SK-N-SH (cell line): Measurements from ENCODE around the gene SV2C. TPM values are rescaled to one million over a fixed set of nuclear protein-coding genes. Genes with fewer than 3 reads are reported as not detected.
A peak's percentile ranks its signal among the peaks of the same experiment; 100 is the strongest.
"Not testable (repeated sequence)": the region's sequence is repeated elsewhere in the genome, so short reads cannot be mapped to it uniquely, and the experiment has no call there.

Experiments used
- CTCF ChIA-PET: fragments of 300-600, 350-600 bp; formaldehyde crosslinking; extraction: SDS; loops from one replicate; lab custom pipeline; 2021; lab: Yijun Ruan, JAX
- POLR2A ChIA-PET: fragments of 350-600 bp; sonication (Branson Sonifier 250); formaldehyde crosslinking; extraction: SDS; loops from one replicate; lab custom pipeline; 2020; ENCODE audit warnings: antibody characterized with exemption, inconsistent platforms; lab: Yijun Ruan, JAX
- DNase-seq: peaks from one replicate; pipeline ENCODE4 v3.0.0; 2012
- H2AFZ ChIP-seq: fragments of 200-600 bp; sonication (generic); 2 replicates; pipeline ENCODE4 v1.8.1; 2016; ENCODE audit warnings: antibody characterized with exemption, mild to moderate bottlenecking, low read depth
- H3F3A ChIP-seq: fragments of 200-600 bp; sonication (generic); replicated peaks from 2 replicates; pipeline ENCODE3; 2016; ENCODE audit warnings: antibody characterized with exemption, mild to moderate bottlenecking; ENCODE audit not compliant: insufficient read depth
- H3K27ac ChIP-seq, 2 experiments: fragments of 200-500 bp in 1 of 2; fragments of 200-600 bp in 1 of 2; sonication (Bioruptor generic) in 1 of 2; sonication (generic), shearing (Covaris generic) in 1 of 2; 2 replicates each; pipeline versions ENCODE4 v1.5.1 to v1.6.1; 2014 to 2016; ENCODE audit warnings: low read depth in 2 of 2, inconsistent platforms in 1 of 2, low read length in 1 of 2, mild to moderate bottlenecking in 1 of 2, mixed read lengths in 1 of 2
- H3K27me3 ChIP-seq: fragments of 200-600 bp; sonication (generic), shearing (Covaris generic); 2 replicates; pipeline ENCODE4 v1.6.1; 2016; ENCODE audit warnings: mixed run types; ENCODE audit not compliant: insufficient read depth
- H3K36me3 ChIP-seq, 2 experiments: fragments of 200-500 bp in 1 of 2; fragments of 200-600 bp in 1 of 2; sonication (Bioruptor generic) in 1 of 2; sonication (generic) in 1 of 2; replicated peaks in 1 of 2; 2 replicates each; pipeline versions ENCODE3 to v1.5.1; 2014 to 2016; ENCODE audit warnings: low read length in 1 of 2, mild to moderate bottlenecking in 1 of 2; ENCODE audit not compliant: insufficient read depth in 2 of 2, control insufficient read depth in 1 of 2
- H3K4me1 ChIP-seq, 2 experiments: fragments of 200-500 bp in 1 of 2; fragments of 200-600 bp in 1 of 2; sonication (Bioruptor generic) in 1 of 2; sonication (generic), shearing (Covaris generic) in 1 of 2; 2 replicates each; pipeline versions ENCODE4 v1.5.1 to v1.6.1; 2014 to 2016; ENCODE audit warnings: low read depth in 1 of 2, low read length in 1 of 2, mixed run types in 1 of 2; ENCODE audit not compliant: insufficient read depth in 2 of 2, control insufficient read depth in 1 of 2
- H3K4me2 ChIP-seq: fragments of 200-600 bp; sonication (generic), shearing (Covaris generic); 2 replicates; pipeline ENCODE4 v1.6.1; 2017; ENCODE audit warnings: mixed run types
- H3K4me3 ChIP-seq, 2 experiments: fragments of 200-500 bp in 1 of 2; fragments of 200-600 bp in 1 of 2; sonication (Bioruptor generic) in 1 of 2; sonication (generic), shearing (Covaris generic) in 1 of 2; 2 replicates each; pipeline versions ENCODE4 v1.5.1 to v1.8.1; 2014 to 2016; ENCODE audit warnings: low read depth in 2 of 2, inconsistent platforms in 1 of 2, low read length in 1 of 2, mild to moderate bottlenecking in 1 of 2, mixed read lengths in 1 of 2, moderate library complexity in 1 of 2
- H3K79me2 ChIP-seq: fragments of 200-600 bp; sonication (generic); 2 replicates; pipeline ENCODE4 v1.8.1; 2017; ENCODE audit warnings: mild to moderate bottlenecking; ENCODE audit not compliant: insufficient read depth
- H3K9ac ChIP-seq: fragments of 200-600 bp; sonication (generic); 2 replicates; pipeline ENCODE4 v1.6.1; 2017; ENCODE audit warnings: mixed run types
- H3K9me2 ChIP-seq: fragments of 200-600 bp; sonication (generic); 2 replicates; pipeline ENCODE4 v1.6.1; 2017; ENCODE audit warnings: mixed run types
- H3K9me3 ChIP-seq: fragments of 200-600 bp; sonication (generic); 2 replicates; pipeline ENCODE4 v1.6.1; 2017; ENCODE audit warnings: mixed run types, mild to moderate bottlenecking, moderate library complexity
- H4K20me1 ChIP-seq: fragments of 200-600 bp; sonication (generic); 2 replicates; pipeline ENCODE4 v1.6.1; 2017; ENCODE audit warnings: mild to moderate bottlenecking, mixed run types; ENCODE audit not compliant: insufficient read depth
- CHD2 ChIP-seq: fragments of 150-350 bp; IDR thresholded peaks from 2 replicates; pipeline ENCODE4 v1.6.1; 2018; ENCODE audit warnings: low read length; ENCODE audit not compliant: partially characterized antibody
- ELF1 ChIP-seq: IDR thresholded peaks from 2 replicates; pipeline ENCODE4 v1.4.0; 2012
- EP300 ChIP-seq, 2 experiments: IDR thresholded peaks; 2 replicates each; pipeline versions ENCODE4 v1.4.0 to v1.6.1; 2012; ENCODE audit warnings: borderline replicate concordance in 1 of 2, low read depth in 1 of 2, low read length in 1 of 2
- EZH2phosphoT487 ChIP-seq: fragments of 200-600 bp; sonication (generic); IDR thresholded peaks from 2 replicates; pipeline ENCODE4 v1.6.1; 2017; ENCODE audit warnings: low read depth, mixed run types, mild to moderate bottlenecking, antibody characterized with exemption, moderate library complexity, borderline replicate concordance
- FOXJ3 ChIP-seq: sonication (generic); formaldehyde crosslinking; IDR thresholded peaks from 2 replicates; pipeline ENCODE4 v1.5.1; 2020; ENCODE audit warnings: mild to moderate bottlenecking, missing genetic modification reagents
- GATA2 ChIP-seq: sonication (generic); formaldehyde crosslinking; IDR thresholded peaks from 2 replicates; pipeline ENCODE4 v1.5.0; 2020; ENCODE audit warnings: mild to moderate bottlenecking, missing genetic modification reagents
- NRF1 ChIP-seq: IDR thresholded peaks from 2 replicates; pipeline ENCODE4 v1.6.1; 2012; ENCODE audit warnings: low read depth, mild to moderate bottlenecking, low read length
- RCOR1 ChIP-seq: fragments of 150-350 bp; IDR thresholded peaks from 2 replicates; pipeline ENCODE4 v1.6.1; 2017; ENCODE audit warnings: antibody characterized with exemption, low read length
- SMC3 ChIP-seq: IDR thresholded peaks from 2 replicates; pipeline ENCODE4 v1.6.1; 2012; ENCODE audit warnings: low read depth, low read length, improper control_type of control experiment
- TAF1 ChIP-seq: IDR thresholded peaks from 2 replicates; pipeline ENCODE4 v1.6.1; 2012; ENCODE audit warnings: low read depth, mild to moderate bottlenecking, low read length, moderate library complexity, borderline replicate concordance
- TEAD4 ChIP-seq: IDR thresholded peaks from 2 replicates; pipeline ENCODE4 v1.4.0; 2012; ENCODE audit warnings: mild to moderate bottlenecking, borderline replicate concordance; ENCODE audit not compliant: insufficient read depth
- USF2 ChIP-seq: fragments of 150-350 bp; IDR thresholded peaks from 2 replicates; pipeline ENCODE4 v1.6.1; 2017; ENCODE audit warnings: antibody characterized with exemption, low read length, low read depth, borderline replicate concordance
- ZBTB33 ChIP-seq: IDR thresholded peaks from 2 replicates; pipeline ENCODE4 v1.4.0; 2012; ENCODE audit warnings: low read depth, borderline replicate concordance
- WGBS: methylation state at CpG from one replicate; pipeline ENCODE4 v1.1.6; 2017; ENCODE audit warnings: low lambda C conversion rate; 5-methylcytosine and 5-hydroxymethylcytosine counted together
- polyA plus RNA-seq, 3 experiments: library from polyadenylated mRNA; depleted of rRNA; stranded (reverse); fragments of >200 nt; gene quantifications; 2 replicates each; pipeline ENCODE4 v1.2.3, GENCODE V29; 2012

The SV2C gene
- 0.05 and 0.13 TPM in 2 replicates for polyA plus RNA-seq (2012; rRNA removed)
- polyA plus RNA-seq (2012; cell fraction: cytosol; rRNA removed), result 0.14 and 0.30 TPM in 2 replicates
- polyA plus RNA-seq (2012; cell fraction: nucleus; rRNA removed), result 0.13 and 0.23 TPM in 2 replicates

GRCh38 chr5:76082772-76083554 lies at the start of gene SV2C:
Gene SV2C (plus strand): TSS chr5:76083383. CDS start chr5:76131751, 48,368 bp downstream.
- Histone ChIP-seq H3K4me3 (peak within 1 kb of the TSS; percentile 16 to 55; a peak in 3 of 4 replicates), H3K9ac (no peak within 1 kb of the TSS), H3K36me3 (no peaks in the 10 kb centered on the region), H3K4me1 (peaks cover 0 to 2% of the 10 kb centered on the region in 2 experiments; a peak in 2 of 4 replicates), H3K9me3 (no peaks in the 10 kb centered on the region), H3K9me2 (no peaks in the 10 kb centered on the region), H3K4me2 (peak within 1 kb of the TSS; percentile 66), H3K27ac (peak within 1 kb of the TSS in 1 of 2 experiments; percentile 98; a peak in 2 of 4 replicates), H3K79me2 (no peaks in the 10 kb centered on the region), H3F3A (no peaks in the 10 kb centered on the region), H4K20me1 (no peaks in the 10 kb centered on the region), H2AFZ (no peak within 1 kb of the TSS), H3K27me3 (peaks cover 28% of the 10 kb centered on the region)
- DNase-seq, result peak; percentile 89
- ChIA-PET CTCF (interaction anchor here (0.7 to 7.8 kb wide), 5 partner anchors 84 to 347 kb away, joined by 3 to 79 read pairs (median 11); no protein-coding TSS in a partner anchor), POLR2A (interaction anchor here (0.7 to 3.1 kb wide), 4 partner anchors 49 to 196 kb away, joined by 4 to 28 read pairs (median 4); no protein-coding TSS in a partner anchor)
- 0% methylated on average over 15 of the region's 63 CpGs for WGBS
- no peak for TF ChIP-seq TAF1
- no peak for TF ChIP-seq EP300 (IDR thresholded peaks at IDR 0.05; ENCODE audit: borderline replicate concordance in 1 of 2, low read depth in 1 of 2, low read length in 1 of 2)
- TF ChIP-seq ELF1, result no peak
- no peak for TF ChIP-seq ZBTB33
- TF ChIP-seq FOXJ3 (CRISPR knock-in tag), result 0 out of 2 replicates have a peak, but pooled peaks have one; percentile 2
- TF ChIP-seq RCOR1, result no peak

- H3F3A ChIP-seq, H3K4me1 ChIP-seq, H2AFZ ChIP-seq, H3K4me3 ChIP-seq, H3K36me3 ChIP-seq, H3K4me2 ChIP-seq, H3K9me3 ChIP-seq, H3K27me3 ChIP-seq, H3K27ac ChIP-seq, DNase-seq, H3K9ac ChIP-seq, POLR2A ChIA-PET, H4K20me1 ChIP-seq, H3K9me2 ChIP-seq, H3K79me2 ChIP-seq, CTCF ChIA-PET: not testable (repeated sequence)
- 62% methylated on average over 15 of the region's 18 CpGs for WGBS
Measured at GRCh38 chr5:76037736-76038151, 45.4 kb upstream of the SV2C start.

- no peaks in the 10 kb centered on the region for H3K79me2 ChIP-seq
- no peak overlapping the region for H3K9ac ChIP-seq
- H3K36me3 ChIP-seq, result no peaks in the 10 kb centered on the region
- no peaks in the 10 kb centered on the region for H4K20me1 ChIP-seq
- H3K27ac ChIP-seq, result no peak overlapping the region
- POLR2A ChIA-PET, result no interaction called here
- H3K4me2 ChIP-seq, result no peak overlapping the region
- H3F3A ChIP-seq, result no peaks in the 10 kb centered on the region
- no peaks in the 10 kb centered on the region for H3K9me2 ChIP-seq
- no peak for DNase-seq
- no peak overlapping the region for H2AFZ ChIP-seq
- H3K9me3 ChIP-seq, result no peaks in the 10 kb centered on the region
- CTCF ChIA-PET, result interaction anchor here (1.0 kb wide), 1 partner anchor 43 kb away, joined by 3 read pairs; no protein-coding TSS in a partner anchor
- H3K4me1 ChIP-seq, result no peaks in the 10 kb centered on the region
- H3K4me3 ChIP-seq, result no peak overlapping the region
- no peaks in the 10 kb centered on the region for H3K27me3 ChIP-seq
- TF ChIP-seq USF2 (no peak), CHD2 (no peak), GATA2 (CRISPR knock-in tag) (no peak), NRF1 (no peak), TEAD4 (no peak), SMC3 (no peak), FOXJ3 (CRISPR knock-in tag) (no peak), EZH2phosphoT487 (no peak)
Measured at GRCh38 chr5:76038212-76038611, 45.0 kb upstream of the SV2C start.
